GM12874 (cell line): ENCODE data around the gene LDAH.

Source experiments
- CTCF ChIP-seq: IDR thresholded peaks from 2 replicates; pipeline ENCODE4 v1.5.1; 2011; ENCODE audit warnings: low read depth, mild to moderate bottlenecking, control low read depth, low read length, moderate library complexity; ENCODE audit not compliant: insufficient read depth

The LDAH gene

GRCh38 chr2:20839052-20839451 lies 16.2 kb upstream of the LDAH start:
- TF ChIP-seq CTCF = no peak

- TF ChIP-seq CTCF = no peak
Observed at GRCh38 chr2:20838016-20838415, 15.1 kb upstream of the LDAH start.

- no peak for TF ChIP-seq CTCF
Observed at GRCh38 chr2:20836521-20836920, 13.6 kb upstream of the LDAH start.

- TF ChIP-seq CTCF = no peak
Observed at GRCh38 chr2:20834331-20834730, 11.4 kb upstream of the LDAH start.

GRCh38 chr2:20832606-20833005 lies 9.7 kb upstream of the LDAH start:
- TF ChIP-seq CTCF = no peak

GRCh38 chr2:20829861-20830260 lies 7.0 kb upstream of the LDAH start:
- no peak for TF ChIP-seq CTCF

GRCh38 chr2:20823917-20824316 lies 1.0 kb upstream of the LDAH start:
- TF ChIP-seq CTCF = no peak

- TF ChIP-seq CTCF = no peak
Observed at GRCh38 chr2:20818820-20819219, 4.1 kb downstream of the LDAH start.
